Loucy (cell line): Measurements from ENCODE around the gene DOCK3.

Source experiments
- CTCF ChIP-seq: fragments of 200-600 bp; sonication (generic); conservative IDR thresholded peaks from 2 replicates; pipeline ENCODE4 v1.5.1; 2014; ENCODE audit warnings: mild to moderate bottlenecking, antibody characterized with exemption, low read length
- EZH2phosphoT487 ChIP-seq: fragments of 200-600 bp; IDR thresholded peaks from 2 replicates; pipeline ENCODE4 v1.6.1; 2018; ENCODE audit warnings: antibody characterized with exemption, mild to moderate bottlenecking, moderate library complexity, borderline replicate concordance

GRCh38 chr3:51408021-51408420, 733.3 kb downstream of the DOCK3 start:
- no peak for TF ChIP-seq CTCF
- TF ChIP-seq EZH2phosphoT487 = no peak
